LoVo (cell line): ENCODE results near the gene CPE.
A peak's percentile ranks its signal among the peaks of the same experiment; 100 is the strongest.
"Not testable (repeated sequence)": the region's sequence is repeated elsewhere in the genome, so short reads cannot be mapped to it uniquely, and the experiment has no call there.

ENCODE experiments used
- DNase-seq: peaks from one replicate; pipeline ENCODE4 v3.0.0-alpha.2; 2016; ENCODE audit warnings: low spot score

CPE gene

DNA sequence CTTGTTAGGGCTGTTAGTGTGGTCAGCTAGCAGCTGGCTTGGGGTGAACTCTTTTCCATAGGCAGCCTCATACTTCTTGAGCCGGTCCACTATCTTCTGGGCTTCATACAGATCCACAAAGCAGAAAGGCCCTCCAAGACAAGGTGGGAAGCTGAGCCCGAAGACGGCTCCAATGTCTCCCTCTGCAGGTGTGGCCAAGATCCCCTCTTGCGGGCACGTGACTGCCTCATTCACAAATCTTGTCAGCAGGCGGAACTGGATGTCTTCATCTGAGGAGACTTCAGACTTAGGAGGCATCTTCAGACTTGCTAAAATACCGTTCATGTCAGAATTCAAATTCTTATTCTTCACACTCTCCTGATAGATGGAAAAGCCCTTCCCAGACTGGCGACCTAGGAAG lies 25.3 kb downstream of the CPE start:
- no peak for DNase-seq

DNA sequence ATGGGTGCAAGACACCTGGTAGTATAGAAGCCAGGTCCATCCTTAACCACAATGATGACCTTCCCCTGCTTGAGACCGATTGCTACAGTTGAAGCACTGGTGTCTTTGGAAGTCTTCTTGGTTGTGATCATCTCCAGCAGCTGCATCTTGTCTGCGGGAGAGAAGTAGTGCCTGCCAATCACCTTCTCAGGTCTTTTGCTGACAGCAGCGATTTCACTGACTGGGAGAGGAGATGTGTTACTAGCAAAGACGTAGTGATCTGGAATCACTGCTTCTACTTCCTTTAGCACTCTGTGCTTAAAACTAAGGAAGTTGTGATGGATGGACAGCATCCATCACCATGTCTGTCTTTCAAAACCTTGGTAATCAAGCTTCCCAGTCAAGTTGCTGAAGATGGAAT lies 25.9 kb downstream of the CPE start:
- DNase-seq, result no peak

DNA sequence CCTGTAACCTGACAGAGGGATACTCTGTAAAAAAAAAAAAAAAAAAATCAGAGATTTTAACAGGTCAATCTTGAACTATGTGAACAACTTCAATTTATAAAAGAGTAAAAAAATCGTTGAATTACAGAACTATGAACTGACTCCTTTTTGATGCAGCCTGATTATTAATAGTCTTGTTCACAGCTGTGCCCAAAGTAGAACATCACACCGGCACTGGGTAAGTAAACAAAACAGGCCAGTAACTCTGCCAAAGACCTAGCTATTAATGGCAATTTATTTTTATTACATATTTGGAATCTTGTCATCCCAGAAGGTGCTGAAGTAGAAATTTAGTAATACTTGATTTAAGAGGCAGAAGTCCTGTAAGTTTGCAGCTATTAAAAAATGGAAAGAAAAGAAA lies 31.4 kb downstream of the CPE start:
- DNase-seq, result no peak

GRCh38 chr4:165415910-165416309 lies 37.1 kb downstream of the CPE start:
- no peak for DNase-seq

DNA sequence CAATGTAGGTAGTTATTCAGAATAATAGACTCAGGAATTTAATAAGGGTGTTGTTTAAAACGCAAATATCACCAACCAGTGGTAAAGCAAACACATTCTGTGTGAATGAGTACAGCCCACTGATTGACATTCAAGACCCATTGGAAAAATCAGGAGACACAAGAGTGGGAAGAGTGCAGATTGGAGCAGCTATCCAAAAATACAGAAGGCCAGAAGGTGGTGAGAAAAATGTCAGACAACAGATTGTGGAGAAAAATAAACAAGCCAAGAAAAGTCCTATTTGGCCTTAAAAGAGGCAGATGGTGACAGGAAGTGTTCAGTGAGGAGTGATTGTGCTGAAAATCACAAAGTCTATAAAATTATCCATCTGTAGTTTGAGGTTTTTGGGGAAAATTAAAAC lies 39.3 kb downstream of the CPE start:
- DNase-seq, result no peak

DNA sequence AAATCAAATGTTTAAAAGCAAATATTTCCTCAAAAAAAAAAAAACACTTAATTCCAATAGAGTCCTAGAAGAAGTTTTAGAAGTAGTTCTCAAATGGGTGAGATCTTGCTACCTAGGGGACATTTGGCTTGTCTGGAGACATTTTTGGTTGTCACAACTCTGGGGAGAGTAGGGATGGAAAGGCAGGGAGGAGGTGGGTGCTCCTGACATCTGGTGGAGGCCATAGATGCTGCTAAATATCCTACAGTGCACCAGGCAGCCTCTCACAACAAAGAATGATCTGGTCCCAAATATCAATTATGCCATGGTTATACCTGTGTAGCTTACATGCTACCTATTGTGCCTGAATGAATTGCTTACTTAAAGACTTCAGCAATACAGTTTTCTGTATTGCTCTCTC lies 46.8 kb downstream of the CPE start:
- no peak for DNase-seq

- DNase-seq, result no peak
Measured at GRCh38 chr4:165426331-165426730, 47.5 kb downstream of the CPE start.

DNA sequence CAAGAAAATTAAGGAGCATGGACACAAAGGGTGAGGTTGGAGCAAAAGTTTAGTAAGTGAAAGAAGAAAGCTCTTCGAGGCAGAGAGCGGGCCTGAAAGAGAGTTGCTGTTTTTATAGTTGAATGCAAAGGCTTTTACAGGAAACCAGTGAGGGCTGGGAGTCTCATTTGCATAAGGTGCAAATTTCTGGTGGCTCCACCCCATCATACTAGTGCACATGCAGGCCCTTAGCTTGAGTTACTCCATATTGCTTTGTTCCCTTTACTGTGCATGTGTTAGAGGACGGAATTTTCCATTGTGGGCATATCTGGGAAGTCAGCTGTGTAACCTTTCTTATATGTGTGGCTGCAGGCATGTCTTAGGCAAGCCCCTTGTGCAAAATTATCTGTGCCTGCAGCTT lies 48.0 kb downstream of the CPE start:
- no peak for DNase-seq

- no peak for DNase-seq
Measured at GRCh38 chr4:165428957-165429356, 50.1 kb downstream of the CPE start.

- DNase-seq, result peak; percentile 9
Measured at GRCh38 chr4:165433529-165433928, 54.7 kb downstream of the CPE start.

DNA sequence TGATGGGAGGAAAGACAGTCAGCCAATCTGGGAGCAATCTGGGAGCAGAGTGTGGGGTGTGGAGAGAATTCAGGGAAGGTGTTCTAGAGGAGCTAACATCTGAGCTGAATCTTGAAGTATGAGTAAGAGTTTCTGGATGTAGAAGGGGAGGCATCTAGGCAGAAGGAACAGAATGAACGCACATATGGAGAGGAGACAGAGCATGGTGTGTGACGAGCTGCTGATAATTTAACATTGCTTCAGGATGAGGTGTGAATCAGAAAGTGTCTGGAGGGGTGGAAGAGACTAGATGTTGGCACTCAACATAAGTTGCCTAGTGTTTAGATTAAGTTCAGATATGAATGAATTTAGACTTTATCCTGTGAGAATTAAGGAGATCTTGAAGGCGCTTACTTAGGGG lies 58.9 kb downstream of the CPE start:
- no peak for DNase-seq

- DNase-seq, result no peak
Measured at GRCh38 chr4:165439344-165439743, 60.5 kb downstream of the CPE start.

DNA sequence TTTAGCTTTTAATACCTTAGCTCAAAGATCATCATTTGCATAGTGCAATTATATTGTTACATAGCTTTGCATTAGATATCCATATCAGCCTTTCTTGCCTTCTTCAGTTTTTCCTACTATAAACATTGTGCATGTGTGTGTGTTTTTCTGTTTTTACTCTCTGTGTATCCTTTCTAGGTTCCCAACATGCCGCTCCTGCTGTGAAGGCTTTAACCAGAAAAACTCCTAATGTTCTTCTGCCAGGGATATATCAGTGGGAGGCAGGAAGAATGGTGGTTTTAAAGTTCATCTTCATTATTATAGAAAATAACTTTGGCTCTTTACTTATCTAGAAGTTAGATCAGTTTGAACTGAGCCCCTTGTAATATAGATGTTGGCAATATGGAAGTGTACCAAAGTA lies 61.2 kb downstream of the CPE start:
- DNase-seq, result no peak

GRCh38 chr4:165440415-165441158 lies 61.8 kb downstream of the CPE start:
- DNase-seq, result peak; percentile 48

- no peak for DNase-seq
Measured at GRCh38 chr4:165443276-165443675, 64.5 kb downstream of the CPE start.

- no peak for DNase-seq
Measured at GRCh38 chr4:165448700-165449099, 69.9 kb downstream of the CPE start.

GRCh38 chr4:165449333-165449732 lies 70.5 kb downstream of the CPE start:
- DNase-seq, result no peak

DNA sequence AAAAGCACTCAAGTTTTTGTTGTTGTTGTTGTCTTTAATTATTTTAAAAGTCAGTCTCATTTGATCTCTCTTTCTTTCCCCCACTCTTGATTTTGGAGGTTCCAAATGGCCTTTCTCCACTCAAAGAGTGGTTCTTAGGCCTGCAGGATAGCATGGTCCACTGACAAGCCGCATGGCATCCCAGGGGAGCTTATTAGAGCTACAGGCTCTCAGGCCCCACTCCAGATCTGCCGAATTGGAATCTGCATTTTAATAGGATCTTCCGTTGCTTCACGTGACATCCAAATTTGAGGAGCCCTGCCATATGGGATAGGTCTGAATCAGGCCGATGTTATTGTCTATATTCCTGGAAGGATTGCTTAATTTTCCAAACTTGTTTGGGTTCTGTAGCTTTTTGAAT lies 72.1 kb downstream of the CPE start:
- no peak for DNase-seq

- DNase-seq, result not testable (repeated sequence)
Measured at GRCh38 chr4:165453140-165453539, 74.3 kb downstream of the CPE start.

DNA sequence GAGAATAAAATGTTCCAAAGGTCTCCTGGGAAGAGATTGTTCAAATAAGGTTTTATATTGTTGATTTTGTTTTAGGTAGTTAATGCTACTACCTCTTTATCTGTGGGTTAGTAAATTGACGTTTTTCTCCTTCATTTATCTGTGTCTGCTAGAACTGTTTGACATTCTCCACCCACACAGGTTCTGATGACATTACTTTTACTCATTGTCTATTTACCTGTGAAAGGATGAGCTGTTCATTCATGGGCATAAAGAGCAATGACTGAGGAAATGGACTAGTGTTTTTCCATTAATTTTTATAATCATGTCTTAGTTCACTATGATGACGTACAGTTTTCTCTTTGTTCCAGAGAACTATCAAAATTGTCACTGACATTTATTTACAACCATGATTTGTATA lies 75.6 kb downstream of the CPE start:
- no peak for DNase-seq

- DNase-seq, result no peak
Measured at GRCh38 chr4:165457793-165458192, 79.0 kb downstream of the CPE start.

DNA sequence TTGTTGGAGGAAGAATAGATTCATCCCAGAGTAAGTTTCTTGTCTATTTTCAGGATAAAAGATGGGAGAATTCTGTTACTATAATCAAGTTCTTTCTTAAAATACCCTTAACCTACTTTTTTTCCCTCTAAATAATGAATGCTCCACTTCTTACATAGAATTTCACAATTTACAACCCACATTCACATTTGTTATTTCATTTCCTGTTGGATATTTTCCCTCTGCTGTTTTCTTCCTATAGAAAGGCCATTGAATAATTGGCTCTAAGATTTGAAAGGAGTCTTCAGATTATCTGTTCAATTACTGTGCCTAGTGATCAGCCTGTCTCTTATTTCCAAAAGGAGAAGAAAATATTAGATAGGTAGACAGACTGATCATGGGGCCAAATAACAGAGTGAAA lies 79.7 kb downstream of the CPE start:
- DNase-seq, result no peak

DNA sequence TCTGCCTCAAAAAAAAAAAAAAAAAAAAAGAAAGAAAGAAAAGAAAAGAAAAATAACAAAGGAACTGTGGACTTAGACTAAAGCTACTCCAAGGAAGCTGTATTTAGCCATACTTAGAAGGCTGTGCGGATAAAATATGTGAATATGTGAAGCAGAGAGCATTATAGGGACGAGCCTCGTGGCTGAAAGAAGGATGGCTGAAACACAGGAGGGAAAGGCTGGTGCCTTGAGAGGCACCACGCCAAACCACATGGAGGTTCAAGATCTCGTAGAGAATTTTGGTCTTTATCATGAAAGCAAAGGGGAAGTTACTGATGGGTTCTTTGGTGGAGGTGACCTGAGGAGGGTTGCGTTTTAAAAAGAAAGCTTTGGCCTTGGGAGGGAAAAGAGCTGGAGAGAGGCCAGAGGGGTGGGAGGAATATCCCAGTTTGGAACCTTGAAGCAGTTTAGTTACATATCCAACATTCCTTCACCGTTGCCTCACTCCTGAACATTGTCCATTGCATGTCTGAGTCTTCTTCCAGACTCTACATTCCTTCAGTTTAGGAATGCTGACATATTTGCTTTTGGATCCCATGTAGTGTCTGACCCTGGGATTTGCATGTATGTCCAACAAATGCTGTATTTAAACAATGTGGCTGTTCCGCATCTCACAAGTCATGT lies 82.5 kb downstream of the CPE start:
- DNase-seq, result no peak

- DNase-seq, result no peak
Measured at GRCh38 chr4:165462009-165462408, 83.2 kb downstream of the CPE start.
